ENCODE measurements around the gene PHYHIPL. TPM values are rescaled to one million over a fixed set of nuclear protein-coding genes. Genes with fewer than 3 reads are reported as not detected.
"Not testable (repeated sequence)": the region's sequence is repeated elsewhere in the genome, so short reads cannot be mapped to it uniquely, and the experiment has no call there.

PHYHIPL gene
- total RNA-seq, 1 donor, result 0.10 TPM

DNA sequence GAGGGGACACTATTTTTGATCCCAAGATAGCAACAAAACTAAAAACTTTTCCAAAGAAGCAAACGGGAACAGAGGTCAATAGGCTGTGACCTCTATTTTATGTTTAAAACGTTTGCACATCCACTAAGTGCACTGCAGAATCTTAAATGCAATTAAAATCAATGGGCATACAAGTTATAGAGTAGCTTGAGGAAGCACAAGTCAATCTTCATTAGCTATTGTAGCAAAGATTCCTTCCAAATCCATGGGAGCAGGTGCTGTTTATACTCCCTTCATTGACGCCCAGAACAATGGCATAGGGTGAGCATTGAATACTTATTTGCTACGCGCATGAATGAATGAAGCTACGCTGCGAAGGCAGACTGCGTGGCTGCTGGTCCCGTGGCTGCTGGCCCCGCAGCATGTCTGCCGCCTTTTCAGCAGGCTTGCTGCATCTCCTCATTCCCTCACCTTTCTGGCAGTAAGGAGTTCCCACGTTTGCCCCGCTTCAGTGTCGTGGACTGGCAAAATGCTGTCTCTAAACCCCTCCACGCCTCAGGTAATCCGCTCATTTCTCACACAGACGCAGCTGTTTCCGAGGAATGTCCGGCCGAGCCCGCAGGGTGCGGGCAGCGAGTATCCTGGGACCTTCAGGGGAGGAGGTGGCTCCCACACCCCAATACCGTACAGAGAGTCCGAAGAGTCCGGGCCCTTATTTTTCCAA, 754 bp upstream of the PHYHIPL start:
- Histone ChIP-seq H3K4me3 (ENCODE audit: low read length) (no peak overlapping the region), H3K27me3 (ENCODE audit: insufficient read depth, low read length) (peaks cover 35% of the 10 kb centered on the region), H3K4me1 (ENCODE audit: insufficient read depth, low read length) (no peaks in the 10 kb centered on the region), H3K9me3 (ENCODE audit: low read depth, low read length) (no peaks in the 10 kb centered on the region)

DNA sequence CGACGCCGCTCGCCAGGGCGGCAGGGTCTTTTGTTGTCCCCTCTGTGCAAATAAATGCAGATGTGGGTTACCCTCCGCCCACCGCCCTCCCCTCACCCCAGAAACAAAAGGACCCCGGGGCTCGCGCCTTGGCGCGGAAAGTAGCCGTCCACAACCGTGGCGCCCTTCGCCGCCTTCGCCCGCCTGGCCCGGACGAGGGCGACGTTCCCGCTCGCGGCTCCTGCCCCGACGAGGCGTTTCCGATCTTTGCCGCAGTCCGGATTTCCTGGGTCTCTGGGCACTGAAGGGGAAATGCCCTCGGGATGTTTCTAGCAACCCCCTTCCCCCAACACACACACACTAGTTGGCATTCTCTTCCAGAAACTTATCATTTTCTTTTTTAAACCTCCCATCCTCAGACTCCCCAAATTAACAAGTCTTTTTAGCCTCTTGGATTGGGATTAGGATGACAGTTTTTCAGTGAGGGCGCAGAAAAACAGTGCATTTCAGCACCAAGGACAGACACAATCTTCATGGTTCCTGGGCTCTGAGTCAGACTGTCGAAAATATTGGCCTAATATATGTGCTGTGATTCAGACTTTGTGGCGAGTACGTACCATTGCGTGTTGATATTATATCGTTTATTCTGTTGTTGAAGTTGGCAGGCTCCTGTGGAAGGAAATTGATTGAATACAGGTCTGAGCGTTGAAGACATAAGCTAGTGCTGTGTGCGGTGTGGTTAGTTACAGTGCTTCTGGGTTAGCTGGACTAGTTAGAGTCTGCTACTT, 771 bp downstream of the PHYHIPL start:
- Histone ChIP-seq H3K27me3 (ENCODE audit: insufficient read depth, low read length) (peaks cover 35% of the 10 kb centered on the region), H3K9me3 (ENCODE audit: low read depth, low read length) (no peaks in the 10 kb centered on the region), H3K4me1 (ENCODE audit: insufficient read depth, low read length) (no peaks in the 10 kb centered on the region), H3K4me3 (ENCODE audit: low read length) (no peak overlapping the region)

DNA sequence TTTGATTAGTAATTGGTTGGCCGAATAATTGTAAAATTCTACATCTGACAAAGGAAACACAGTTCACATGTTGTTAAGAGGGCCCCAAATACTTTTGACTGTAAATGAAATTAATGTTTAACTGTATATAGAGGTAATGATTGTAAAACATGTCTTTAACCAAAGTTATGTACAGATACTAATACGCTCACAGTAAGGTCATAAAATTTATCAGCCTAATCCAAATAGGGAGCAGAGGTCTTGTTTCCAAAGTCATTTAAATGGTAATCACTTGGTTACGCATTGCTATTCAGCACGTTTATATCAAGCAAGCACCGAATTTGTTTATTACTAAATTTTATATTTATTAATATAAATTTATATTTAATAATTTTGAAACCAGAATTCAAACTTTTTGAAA, 1.4 kb downstream of the PHYHIPL start:
- Histone ChIP-seq H3K27me3 (ENCODE audit: insufficient read depth, low read length) (peaks cover 35% of the 10 kb centered on the region), H3K4me1 (ENCODE audit: insufficient read depth, low read length) (no peaks in the 10 kb centered on the region), H3K9me3 (ENCODE audit: low read depth, low read length) (no peaks in the 10 kb centered on the region), H3K4me3 (ENCODE audit: low read length) (no peak overlapping the region)

DNA sequence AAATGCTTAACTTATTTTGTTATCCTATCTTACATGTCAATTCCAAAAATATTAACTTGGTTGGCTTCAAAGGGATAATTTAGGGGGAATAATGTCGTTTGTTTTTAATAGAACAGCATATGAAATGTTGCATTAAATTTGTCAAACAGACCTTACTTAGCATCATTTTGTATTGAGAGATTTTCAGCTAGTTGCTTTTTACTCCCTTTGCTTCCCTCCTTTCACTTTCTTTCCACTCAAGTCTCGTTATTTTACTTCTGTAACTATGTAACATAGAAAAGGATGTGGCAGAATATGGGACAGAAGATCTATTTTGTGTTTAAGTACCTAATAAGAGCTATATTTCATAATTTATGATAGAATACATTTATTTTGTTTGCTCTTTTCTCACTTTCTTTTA, 2.6 kb downstream of the PHYHIPL start:
- peaks cover 35% of the 10 kb centered on the region for H3K27me3 ChIP-seq (ENCODE audit: insufficient read depth, low read length)
- no peak overlapping the region for H3K4me3 ChIP-seq (ENCODE audit: low read length)
- H3K9me3 ChIP-seq (ENCODE audit: low read depth, low read length), result no peaks in the 10 kb centered on the region
- H3K4me1 ChIP-seq (ENCODE audit: insufficient read depth, low read length), result no peaks in the 10 kb centered on the region

DNA sequence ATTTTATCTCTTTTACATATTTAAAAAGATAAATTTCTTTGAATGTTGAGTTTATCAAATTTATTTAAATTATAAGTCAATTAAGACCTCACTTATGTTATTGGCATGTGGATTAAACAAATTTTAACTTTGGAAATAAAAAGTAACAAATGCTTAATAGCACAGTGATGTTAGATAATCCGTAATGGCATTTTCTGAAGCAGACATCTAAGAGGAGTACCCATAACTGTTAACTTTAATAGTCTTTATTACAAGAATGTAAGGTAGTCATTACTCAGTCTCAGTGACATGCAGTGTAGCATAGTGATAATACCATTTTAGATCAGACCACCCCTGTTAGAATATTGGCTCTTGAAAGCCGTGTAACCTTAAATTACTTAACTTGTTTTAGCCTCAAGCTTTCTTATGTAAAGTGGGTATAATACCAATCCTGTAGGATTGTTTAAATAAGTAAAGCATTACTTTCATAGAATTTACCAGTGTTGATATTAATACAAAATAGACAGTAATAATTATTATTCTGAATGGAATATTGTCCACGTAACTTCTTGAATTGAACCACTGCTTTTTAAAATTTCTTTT, 4.3 kb downstream of the PHYHIPL start:
- Histone ChIP-seq H3K4me1 (ENCODE audit: insufficient read depth, low read length) (no peaks in the 10 kb centered on the region), H3K4me3 (ENCODE audit: low read length) (no peak overlapping the region), H3K9me3 (ENCODE audit: low read depth, low read length) (no peaks in the 10 kb centered on the region), H3K27me3 (ENCODE audit: insufficient read depth, low read length) (peaks cover 27% of the 10 kb centered on the region)

DNA sequence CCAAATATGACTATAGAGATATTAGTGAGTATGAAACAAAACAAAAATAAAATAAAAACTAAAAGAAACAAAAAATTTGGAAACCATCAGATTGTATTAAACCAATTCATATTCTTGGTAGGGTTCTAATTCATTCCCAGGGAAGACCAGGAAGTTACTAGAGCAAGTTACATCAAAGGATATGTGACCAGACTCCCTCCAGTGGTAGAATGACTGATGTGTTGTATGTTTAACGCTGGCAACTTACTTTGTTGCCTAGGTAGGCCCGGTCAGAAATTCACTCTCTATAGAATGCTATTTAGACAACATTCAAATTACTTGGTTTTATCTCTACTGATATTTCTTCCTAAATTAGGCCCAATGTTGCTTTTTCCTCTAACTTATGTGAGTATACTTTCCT, 5.2 kb downstream of the PHYHIPL start:
- peaks cover 23% of the 10 kb centered on the region for H3K27me3 ChIP-seq (ENCODE audit: insufficient read depth, low read length)
- no peaks in the 10 kb centered on the region for H3K4me1 ChIP-seq (ENCODE audit: insufficient read depth, low read length)
- no peaks in the 10 kb centered on the region for H3K9me3 ChIP-seq (ENCODE audit: low read depth, low read length)
- H3K4me3 ChIP-seq (ENCODE audit: low read length), result no peak overlapping the region

DNA sequence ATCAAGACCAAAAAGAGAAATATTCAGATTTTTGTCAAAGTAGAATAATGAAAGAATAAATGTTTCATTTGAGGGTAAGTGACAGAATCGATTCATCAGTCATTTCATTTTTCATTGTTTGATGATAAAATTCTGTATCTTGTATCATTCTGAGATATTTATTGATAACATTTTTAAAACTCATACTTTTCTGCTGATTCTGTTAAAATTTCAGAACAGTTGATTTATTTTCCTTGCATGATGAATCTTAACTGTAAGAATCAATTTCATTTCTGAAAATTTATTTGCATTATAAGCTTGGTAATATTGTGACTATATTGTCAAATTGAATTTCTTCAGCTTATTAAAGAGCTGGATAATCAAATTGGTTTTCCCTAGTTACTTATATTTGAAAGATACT, 13.9 kb downstream of the PHYHIPL start:
- no peaks in the 10 kb centered on the region for H3K4me1 ChIP-seq (ENCODE audit: insufficient read depth, low read length)
- no peaks in the 10 kb centered on the region for H3K9me3 ChIP-seq (ENCODE audit: low read depth, low read length)
- no peaks in the 10 kb centered on the region for H3K27me3 ChIP-seq (ENCODE audit: insufficient read depth, low read length)
- H3K4me3 ChIP-seq (ENCODE audit: low read length), result no peak overlapping the region

DNA sequence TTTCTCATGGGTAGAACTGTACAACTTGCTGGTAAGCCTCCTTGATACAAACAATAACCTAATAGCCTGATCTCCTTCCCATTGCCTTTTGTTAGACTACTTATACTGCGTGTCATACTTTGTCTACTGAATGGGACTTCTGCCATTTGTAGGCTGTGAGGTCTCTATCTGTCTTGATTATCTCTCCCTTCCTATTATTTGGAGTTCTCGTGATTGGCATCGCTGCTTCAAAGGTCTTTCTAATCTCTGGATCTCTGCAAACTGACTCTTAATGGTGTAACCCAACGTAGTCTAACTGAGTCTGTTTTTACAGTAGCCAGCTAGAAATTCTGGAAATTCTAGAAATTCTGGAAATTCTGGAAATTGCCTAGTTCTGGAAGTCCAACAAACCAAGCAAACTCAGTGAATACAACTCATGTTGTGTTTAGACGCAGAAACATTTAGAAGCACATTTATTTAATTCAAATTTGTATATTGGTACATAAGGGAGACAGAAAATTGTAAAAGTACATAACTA, 29.8 kb downstream of the PHYHIPL start:
- no peaks in the 10 kb centered on the region for H3K9me3 ChIP-seq (ENCODE audit: low read depth, low read length)

DNA sequence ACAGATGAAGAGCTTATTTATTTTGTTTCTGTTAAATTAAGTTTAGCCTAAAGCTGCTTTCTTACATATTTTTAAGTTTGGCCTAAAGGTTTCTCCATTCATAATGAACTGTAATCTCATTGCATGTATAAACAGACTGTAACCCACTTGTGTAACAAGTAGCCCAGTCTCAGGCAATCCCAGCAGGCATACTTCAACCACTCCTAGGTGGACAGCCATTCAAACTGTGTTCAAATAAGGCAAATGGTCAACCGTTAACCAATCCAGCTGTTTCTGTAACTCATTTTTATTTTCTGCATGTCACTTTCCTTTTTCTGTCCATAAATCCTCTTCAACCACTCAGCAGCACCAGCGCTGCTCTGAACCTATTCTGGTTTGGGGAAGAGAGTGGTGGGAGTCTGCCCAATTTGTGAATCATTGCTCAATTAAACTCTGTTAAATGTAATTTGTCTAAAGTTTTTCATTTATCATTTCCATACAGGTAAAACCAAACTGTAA, 35.9 kb downstream of the PHYHIPL start:
- Histone ChIP-seq H3K4me1 (ENCODE audit: insufficient read depth, low read length) (no peaks in the 10 kb centered on the region), H3K27me3 (ENCODE audit: insufficient read depth, low read length) (no peaks in the 10 kb centered on the region), H3K4me3 (ENCODE audit: low read length) (no peak overlapping the region), H3K9me3 (ENCODE audit: low read depth, low read length) (no peaks in the 10 kb centered on the region)

More for the DNA sequence above, 29.8 kb downstream of the PHYHIPL start:
- no peak overlapping the region for H3K4me3 ChIP-seq (ENCODE audit: low read length)
- no peaks in the 10 kb centered on the region for H3K4me1 ChIP-seq (ENCODE audit: insufficient read depth, low read length)
- H3K27me3 ChIP-seq (ENCODE audit: insufficient read depth, low read length), result no peaks in the 10 kb centered on the region

DNA sequence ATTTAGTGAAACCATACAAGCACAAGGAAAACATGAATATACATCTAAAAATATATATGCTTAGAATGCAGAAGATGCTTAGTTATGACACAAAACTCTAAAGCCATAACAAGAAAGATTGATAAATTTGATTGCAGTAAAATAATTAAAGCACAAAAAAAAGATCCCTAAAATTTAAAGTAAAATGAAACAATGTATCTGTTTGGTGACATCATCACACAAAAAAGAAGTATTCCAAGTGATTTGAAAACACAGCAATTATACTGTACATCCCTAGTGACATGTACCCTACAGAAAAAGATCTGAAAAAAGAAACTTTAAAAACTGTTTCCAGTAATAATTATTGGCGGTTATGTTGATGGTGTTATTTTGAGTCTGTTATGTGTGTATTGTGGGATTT, 37.7 kb downstream of the PHYHIPL start:
- Histone ChIP-seq H3K4me3 (ENCODE audit: low read length) (no peak overlapping the region), H3K27me3 (ENCODE audit: insufficient read depth, low read length) (no peaks in the 10 kb centered on the region), H3K4me1 (ENCODE audit: insufficient read depth, low read length) (no peaks in the 10 kb centered on the region)

DNA sequence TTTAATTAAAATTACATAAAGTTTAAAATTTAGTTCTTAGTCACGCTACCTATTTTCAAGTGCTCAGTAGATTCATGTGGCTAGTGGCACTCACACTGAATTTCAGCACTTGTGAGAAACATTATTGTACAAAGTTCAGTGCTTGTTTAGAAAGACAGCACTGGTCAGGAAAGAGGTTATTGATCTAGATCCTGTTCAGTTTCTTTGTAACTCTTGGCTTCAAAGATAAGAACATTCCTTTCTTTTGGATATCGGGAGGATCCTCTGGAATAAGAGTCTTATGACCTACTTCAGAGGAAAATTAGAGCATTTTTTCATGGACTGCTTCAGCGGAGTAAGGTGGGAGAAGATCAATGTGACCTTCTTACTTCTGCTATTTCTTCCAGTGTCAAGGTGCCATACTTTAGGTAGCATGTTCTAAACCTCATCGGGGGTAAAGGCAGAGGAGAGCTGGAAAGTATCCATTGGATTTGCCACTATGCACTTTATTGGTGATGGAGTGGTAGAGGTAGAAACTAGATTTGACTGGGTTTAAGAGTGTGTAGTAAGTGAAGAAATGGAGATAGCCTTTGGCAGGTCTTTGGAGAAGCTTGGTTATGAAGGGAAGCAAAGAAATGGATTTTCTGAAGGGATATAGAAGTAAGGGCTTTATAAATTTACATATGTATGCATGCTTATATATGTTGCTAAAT, 39.9 kb downstream of the PHYHIPL start:
- Histone ChIP-seq H3K4me1 (ENCODE audit: insufficient read depth, low read length) (no peaks in the 10 kb centered on the region), H3K9me3 (ENCODE audit: low read depth, low read length) (no peaks in the 10 kb centered on the region), H3K4me3 (ENCODE audit: low read length) (no peak overlapping the region), H3K27me3 (ENCODE audit: insufficient read depth, low read length) (no peaks in the 10 kb centered on the region)

More for the DNA sequence above, 37.7 kb downstream of the PHYHIPL start:
- H3K9me3 ChIP-seq (ENCODE audit: low read depth, low read length), result no peaks in the 10 kb centered on the region

DNA sequence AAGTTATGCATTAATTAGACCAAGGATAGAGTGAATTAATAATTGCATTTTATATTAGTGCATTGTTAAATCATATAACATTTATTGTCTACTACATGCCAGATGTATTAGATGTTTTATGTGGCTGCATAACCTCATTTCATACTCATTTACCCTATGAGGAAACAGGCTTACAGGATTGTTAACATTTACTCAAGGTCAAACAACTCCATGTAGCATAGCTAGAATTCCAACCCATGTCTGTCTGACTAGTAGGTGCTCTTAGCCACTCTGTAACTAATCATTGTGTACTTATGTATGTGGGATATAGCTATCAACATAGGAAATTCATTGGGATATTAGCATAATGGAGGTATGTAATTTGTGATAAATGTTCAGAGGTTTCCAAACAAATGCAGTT, 46.3 kb downstream of the PHYHIPL start:
- H3K4me1 ChIP-seq (ENCODE audit: insufficient read depth, low read length), result no peaks in the 10 kb centered on the region
- no peak overlapping the region for H3K4me3 ChIP-seq (ENCODE audit: low read length)
- H3K9me3 ChIP-seq (ENCODE audit: low read depth, low read length), result no peaks in the 10 kb centered on the region
- H3K27me3 ChIP-seq (ENCODE audit: insufficient read depth, low read length), result no peaks in the 10 kb centered on the region

DNA sequence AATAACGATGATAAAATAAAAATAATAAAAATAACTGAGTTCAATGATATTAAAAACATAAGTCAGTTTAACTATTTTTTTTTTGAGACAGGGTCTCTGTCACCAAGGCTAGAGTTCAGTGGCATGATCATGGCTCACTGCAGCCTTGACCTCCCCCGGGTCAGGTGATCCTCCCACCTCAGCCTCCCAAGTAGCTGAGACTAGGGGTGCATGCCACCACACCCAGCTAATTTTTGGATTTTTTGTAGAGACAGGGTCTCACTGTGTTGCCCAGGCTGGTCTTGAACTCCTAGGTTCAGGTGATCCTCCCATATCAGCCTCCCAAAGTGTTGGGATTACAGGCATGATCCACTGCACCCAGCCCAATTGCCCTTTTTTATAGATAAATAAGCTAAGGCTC, 47.2 kb downstream of the PHYHIPL start:
- not testable (repeated sequence) for H3K4me1 ChIP-seq (ENCODE audit: insufficient read depth, low read length); H3K9me3 ChIP-seq (ENCODE audit: low read depth, low read length); H3K27me3 ChIP-seq (ENCODE audit: insufficient read depth, low read length); H3K4me3 ChIP-seq (ENCODE audit: low read length)

DNA sequence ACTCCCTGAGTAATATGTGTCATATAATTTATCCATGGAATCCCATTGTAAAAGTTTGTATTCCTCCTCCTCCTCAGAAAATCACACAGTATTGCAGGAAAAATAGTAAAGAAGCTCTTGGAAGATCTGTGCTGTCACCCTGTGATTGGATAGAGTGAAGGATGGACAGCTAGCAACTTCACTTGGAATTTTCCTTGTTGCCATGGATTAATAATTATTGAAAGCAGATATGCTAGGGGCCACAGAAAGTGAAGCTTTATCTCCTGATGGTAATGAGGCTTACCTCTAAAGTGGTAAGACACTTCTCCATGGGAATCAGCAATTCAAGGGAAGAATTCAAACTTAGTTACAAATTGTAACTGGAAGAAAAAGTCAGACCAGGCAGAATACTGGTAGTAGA, 48.8 kb downstream of the PHYHIPL start:
- no peaks in the 10 kb centered on the region for H3K9me3 ChIP-seq (ENCODE audit: low read depth, low read length)
- no peak overlapping the region for H3K4me3 ChIP-seq (ENCODE audit: low read length)
- H3K4me1 ChIP-seq (ENCODE audit: insufficient read depth, low read length), result no peaks in the 10 kb centered on the region
- no peaks in the 10 kb centered on the region for H3K27me3 ChIP-seq (ENCODE audit: insufficient read depth, low read length)

All from mononuclear cell (primary cell).